H1 (cell line): ENCODE results near the gene SLC6A18. TPM values are rescaled to one million over a fixed set of nuclear protein-coding genes. Genes with fewer than 3 reads are reported as not detected.

ENCODE experiments used
- CTCF ChIA-PET: fragments of 300-600 bp; sonication (Branson Sonifier 250); formaldehyde crosslinking; loops from one replicate; lab custom pipeline; 2021; ENCODE audit not compliant: partially characterized antibody; lab: Charles Lee
- POLR2A ChIA-PET: fragments of 300-600 bp; sonication (Branson Sonifier 250); formaldehyde crosslinking; loops from one replicate; lab custom pipeline; 2021; ENCODE audit warnings: inconsistent platforms; ENCODE audit not compliant: partially characterized antibody; lab: Charles Lee
- DNase-seq, 2 experiments: peaks; one replicate each; pipeline versions ENCODE4 v3.0.0 to v3.0.0-alpha.2; 2010 to 2022; ENCODE audit warnings: low spot score in 2 of 2, low read depth in 1 of 2, mixed read lengths in 1 of 2
- FAIRE-seq: peaks from 2 replicates; lab custom pipeline; 2011; peaks lifted over from hg19 to GRCh38; lab: Jason Lieb, UNC
- H2AFZ ChIP-seq: 2 replicates; pipeline ENCODE4 v1.8.1; 2012; ENCODE audit warnings: low read length, inconsistent platforms
- H2AK5ac ChIP-seq: 2 replicates; pipeline ENCODE4 v1.6.1; 2013; ENCODE audit warnings: low read depth, low read length
- H2BK120ac ChIP-seq: replicated peaks from 2 replicates; pipeline ENCODE3; 2013; ENCODE audit warnings: low read depth, low read length, inconsistent platforms
- H2BK12ac ChIP-seq: 2 replicates; pipeline ENCODE4 v1.6.1; 2013; ENCODE audit warnings: low read depth, low read length
- H2BK15ac ChIP-seq: 2 replicates; pipeline ENCODE4 v1.6.1; 2013; ENCODE audit warnings: low read length
- H2BK20ac ChIP-seq: 2 replicates; pipeline ENCODE4 v1.6.1; 2013; ENCODE audit warnings: low read length
- H2BK5ac ChIP-seq: 2 replicates; pipeline ENCODE4 v1.6.1; 2013; ENCODE audit warnings: low read depth, low read length
- H3K14ac ChIP-seq: 2 replicates; pipeline ENCODE4 v1.6.1; 2013; ENCODE audit warnings: inconsistent platforms; ENCODE audit not compliant: insufficient read length
- H3K18ac ChIP-seq: 2 replicates; pipeline ENCODE4 v1.6.1; 2013; ENCODE audit warnings: low read length; ENCODE audit errors: extremely low read depth
- H3K23ac ChIP-seq: 2 replicates; pipeline ENCODE4 v1.6.1; 2013; ENCODE audit warnings: inconsistent platforms; ENCODE audit not compliant: insufficient read length
- H3K23me2 ChIP-seq: 2 replicates; pipeline ENCODE4 v1.6.1; 2013; ENCODE audit warnings: low read depth, low read length
- H3K27ac ChIP-seq: 2 replicates; pipeline ENCODE4 v1.6.1; 2011; ENCODE audit warnings: low read depth, low read length, inconsistent platforms
- H3K27me3 ChIP-seq, 4 experiments: replicated peaks in 1 of 4; 1 replicate in 1 of 4; 2 replicates in 3 of 4; pipeline versions ENCODE4 v1.6.1 to v1.8.1; 2011 to 2013; ENCODE audit warnings: low read length in 3 of 4, mild to moderate bottlenecking in 3 of 4, inconsistent platforms in 2 of 4, mixed read lengths in 2 of 4, moderate library complexity in 1 of 4; ENCODE audit not compliant: control insufficient read depth in 3 of 4, insufficient read depth in 3 of 4; ENCODE audit errors: extremely low read depth in 1 of 4
- H3K36me3 ChIP-seq, 4 experiments: 2 replicates each; pipeline versions ENCODE4 v1.6.1 to v1.8.1; 2011 to 2013; ENCODE audit warnings: mild to moderate bottlenecking in 4 of 4, low read length in 3 of 4, moderate library complexity in 2 of 4, control low read depth in 1 of 4, inconsistent platforms in 1 of 4; ENCODE audit not compliant: insufficient read depth in 4 of 4, control insufficient read depth in 2 of 4
- H3K4ac ChIP-seq: replicated peaks from 2 replicates; pipeline ENCODE3; 2013; ENCODE audit warnings: low read length, low read depth, mixed read lengths, inconsistent platforms; ENCODE audit not compliant: insufficient read length
- H3K4me1 ChIP-seq, 4 experiments: replicated peaks in 1 of 4; 1 replicate in 1 of 4; 2 replicates in 3 of 4; pipeline versions ENCODE4 v1.6.1 to v1.8.1; 2011 to 2013; ENCODE audit warnings: low read length in 3 of 4, inconsistent platforms in 2 of 4, mixed read lengths in 1 of 4; ENCODE audit not compliant: insufficient read depth in 4 of 4, control insufficient read depth in 3 of 4
- H3K4me2 ChIP-seq, 2 experiments: 2 replicates each; pipeline versions ENCODE4 v1.6.1 to v1.8.1; 2011 to 2013; ENCODE audit warnings: low read depth in 2 of 2, low read length in 2 of 2, control low read depth in 1 of 2, inconsistent platforms in 1 of 2, mild to moderate bottlenecking in 1 of 2; ENCODE audit not compliant: insufficient read depth in 1 of 2
- H3K4me3 ChIP-seq, 4 experiments: fragments of 200-600, 300-600 bp in 1 of 4; sonication (generic), shearing (Covaris generic), sonication (Bioruptor Twin) in 1 of 4; 2 replicates each; pipeline versions ENCODE4 v1.5.1 to v1.8.1; 2011 to 2016; ENCODE audit warnings: low read length in 4 of 4, low read depth in 3 of 4, control low read depth in 2 of 4, inconsistent platforms in 2 of 4, mild to moderate bottlenecking in 2 of 4, mixed read lengths in 1 of 4, moderate library complexity in 1 of 4; ENCODE audit not compliant: insufficient read depth in 2 of 4; ENCODE audit errors: extremely low read depth in 1 of 4
- H3K56ac ChIP-seq: replicated peaks from 2 replicates; pipeline ENCODE3; 2013; ENCODE audit warnings: low read depth, mild to moderate bottlenecking, mixed read lengths, low read length, inconsistent platforms; ENCODE audit not compliant: insufficient read length
- H3K79me1 ChIP-seq: 2 replicates; pipeline ENCODE4 v1.6.1; 2013; ENCODE audit warnings: low read depth, low read length, control low read depth
- H3K79me2 ChIP-seq, 2 experiments: 2 replicates each; pipeline versions ENCODE4 v1.6.1 to v1.8.1; 2012 to 2013; ENCODE audit warnings: low read length in 2 of 2, mild to moderate bottlenecking in 2 of 2, inconsistent platforms in 1 of 2; ENCODE audit not compliant: insufficient read depth in 2 of 2, control insufficient read depth in 1 of 2
- H3K9ac ChIP-seq, 4 experiments: replicated peaks in 1 of 4; 1 replicate in 1 of 4; 2 replicates in 3 of 4; pipeline versions ENCODE4 v1.6.1 to v1.8.1; 2011 to 2013; ENCODE audit warnings: low read depth in 3 of 4, low read length in 3 of 4, control low read depth in 2 of 4, mild to moderate bottlenecking in 2 of 4, moderate library complexity in 2 of 4, inconsistent platforms in 1 of 4; ENCODE audit errors: extremely low read depth in 1 of 4
- H3K9me3 ChIP-seq, 2 experiments: 2 replicates each; pipeline versions ENCODE4 v1.6.1 to v1.8.1; 2012 to 2013; ENCODE audit warnings: mild to moderate bottlenecking in 2 of 2, moderate library complexity in 2 of 2, control low read depth in 1 of 2, inconsistent platforms in 1 of 2, low read depth in 1 of 2, low read length in 1 of 2, mixed read lengths in 1 of 2; ENCODE audit not compliant: insufficient read depth in 2 of 2
- H4K20me1 ChIP-seq, 2 experiments: replicated peaks in 1 of 2; 2 replicates each; pipeline versions ENCODE3 to v1.8.1; 2011 to 2013; ENCODE audit warnings: inconsistent platforms in 2 of 2, low read length in 2 of 2, mild to moderate bottlenecking in 1 of 2; ENCODE audit not compliant: insufficient read depth in 2 of 2, control insufficient read depth in 1 of 2
- H4K5ac ChIP-seq: 2 replicates; pipeline ENCODE4 v1.6.1; 2013; ENCODE audit warnings: low read length, low read depth, mixed read lengths, inconsistent platforms; ENCODE audit not compliant: insufficient read length
- H4K8ac ChIP-seq: 2 replicates; pipeline ENCODE4 v1.8.0; 2013; ENCODE audit warnings: mild to moderate bottlenecking, moderate library complexity, low read length, inconsistent platforms; ENCODE audit not compliant: insufficient read depth; ENCODE audit errors: extremely low read depth
- H4K91ac ChIP-seq: replicated peaks from 2 replicates; pipeline ENCODE3; 2013; ENCODE audit warnings: low read length, mixed read lengths, inconsistent platforms; ENCODE audit not compliant: insufficient read length
- ATF3 ChIP-seq: IDR thresholded peaks from 2 replicates; pipeline ENCODE4 v1.6.1; 2011; ENCODE audit warnings: low read depth, mild to moderate bottlenecking, low read length; ENCODE audit not compliant: insufficient read depth
- CREB1 ChIP-seq: IDR thresholded peaks from 2 replicates; pipeline ENCODE4 v1.6.1; 2012; ENCODE audit warnings: inconsistent platforms
- KDM4A ChIP-seq: IDR thresholded peaks from one replicate; pipeline ENCODE4 v1.7.1; 2012; ENCODE audit warnings: low read depth, mild to moderate bottlenecking, moderate library complexity, low read length, inconsistent platforms; ENCODE audit not compliant: severe bottlenecking
- RNF2 ChIP-seq: fragments of 200-900, 300-1000 bp; sonication (generic); IDR thresholded peaks from 2 replicates; pipeline ENCODE4 v1.7.1; 2016; ENCODE audit warnings: borderline replicate concordance, low read depth, mild to moderate bottlenecking, antibody characterized with exemption, low read length; ENCODE audit not compliant: poor library complexity, severe bottlenecking; ENCODE audit errors: missing control alignments
- SAP30 ChIP-seq: fragments of 300-600 bp; sonication (generic); IDR thresholded peaks from 2 replicates; pipeline ENCODE4 v1.7.1; 2012; ENCODE audit warnings: low read length, moderate library complexity, mild to moderate bottlenecking, inconsistent platforms; ENCODE audit not compliant: insufficient read depth, insufficient replicate concordance
- TAF1 ChIP-seq: IDR thresholded peaks from 2 replicates; pipeline ENCODE4 v1.6.1; 2011; ENCODE audit warnings: mild to moderate bottlenecking, low read depth, low read length
- WGBS, 2 experiments: shearing (Covaris generic) in 1 of 2; methylation state at CpG; one replicate each; pipeline versions ENCODE4 v1.1.6 to v1.1.7; 2013 to 2015; ENCODE audit warnings: low lambda C conversion rate in 2 of 2, mixed read lengths in 2 of 2, inconsistent platforms in 1 of 2, low coverage in 1 of 2, missing lambda C conversion rate in 1 of 2; ENCODE audit not compliant: insufficient replicate concordance in 2 of 2, insufficient coverage in 1 of 2, insufficient read length in 1 of 2; ENCODE audit errors: extremely low coverage in 1 of 2, missing lambda C conversion rate in 1 of 2; 5-methylcytosine and 5-hydroxymethylcytosine counted together
- polyA plus RNA-seq, 7 experiments: library from polyadenylated mRNA; depleted of rRNA in 3 of 7; stranded (reverse) in 5 of 7; unstranded in 2 of 7; fragments of >200 nt in 5 of 7; fragments of 200-250 nt in 2 of 7; gene quantifications; 1 replicate in 5 of 7; 2 replicates in 1 of 7; 4 replicates in 1 of 7; pipeline versions ENCODE4 v1.2.1 to v1.2.3, GENCODE V29; 2011 to 2013; ENCODE audit warnings: missing spikeins in 2 of 7, mixed read lengths in 2 of 7
- total RNA-seq: library from RNA; stranded (reverse); fragmentation: NEBNext Ultra II Directional; extraction: Animal tissue kit (Norgen Biotek cat#: 25700); gene quantifications from 2 replicates; pipeline ENCODE4 v1.2.1, GENCODE V29; 2021

SLC6A18 gene
- total and polyA plus RNA-seq, 2 of the 8 experiments (the other 6 are each of a cell fraction or from before 2014, with no cell fraction given): not detected

- Histone ChIP-seq H2BK20ac (no peak overlapping the region), H3K9me3 (no peaks in the 10 kb centered on the region; a peak in 1 of 4 replicates), H2BK120ac (no peak overlapping the region), H4K5ac (no peak overlapping the region), H3K14ac (no peak overlapping the region), H3K18ac (no peak overlapping the region), H3K27me3 (no peaks in the 10 kb centered on the region), H3K79me2 (peaks cover 3 to 12% of the 10 kb centered on the region in 2 experiments; a peak in 2 of 4 replicates), H3K4me3 (no peak overlapping the region), H3K23ac (no peak overlapping the region), H2BK5ac (no peak overlapping the region), H4K91ac (no peak overlapping the region), H3K27ac (no peak overlapping the region), H4K20me1 (peaks cover 0 to 4% of the 10 kb centered on the region in 2 experiments), H3K36me3 (peaks cover 0 to 11% (median 3%) of the 10 kb centered on the region in 4 experiments; a peak in 3 of 8 replicates), H4K8ac (no peak overlapping the region), H2BK15ac (no peak overlapping the region), H3K4me2 (no peak overlapping the region), H2BK12ac (no peak overlapping the region), H3K4me1 (no peaks in the 10 kb centered on the region), H3K56ac (no peak overlapping the region), H3K4ac (no peak overlapping the region), H3K23me2 (peaks cover 3% of the 10 kb centered on the region; the same call in 1 of the 2 replicates), H3K79me1 (peaks cover 4% of the 10 kb centered on the region; the same call in 1 of the 2 replicates), H2AFZ (no peak overlapping the region), H2AK5ac (no peak overlapping the region), H3K9ac (no peak overlapping the region)
- CTCF ChIA-PET: no interaction called here
- TF ChIP-seq RNF2: no peak
- TF ChIP-seq TAF1: no peak
- no peak for TF ChIP-seq KDM4A
- TF ChIP-seq CREB1: no peak
- no peak for TF ChIP-seq ATF3
- TF ChIP-seq SAP30: no peak
- DNase-seq (no peak), FAIRE-seq (no peak)
- POLR2A ChIA-PET: no interaction called here
- 98% methylated on average over 12 of the region's 21 CpGs; no CpG with 5 or more reads in 1 of the 2 experiments for WGBS, 2 experiments
Measured at GRCh38 chr5:1272201-1272600, 47.0 kb downstream of the SLC6A18 start.
